GM19455 (cell line): ENCODE results near the gene KCTD6.

ENCODE experiments used
- ATAC-seq: cut with Tn5 transposase; IDR thresholded peaks from one replicate; pipeline ENCODE4 v1.9.1; 2021; ENCODE audit not compliant: unreplicated experiment

Gene KCTD6

GRCh38 chr3:58491506-58492402 is at the start of gene KCTD6:
TSS of gene KCTD6 (plus strand) at chr3:58492096. CDS start at chr3:58498756, 6,660 bp downstream.
- peak; percentile 92 for ATAC-seq

- ATAC-seq, result no peak
Observed at GRCh38 chr3:58452176-58452575, 39.7 kb upstream of the KCTD6 start.

- no peak for ATAC-seq
Observed at GRCh38 chr3:58459160-58459559, 32.7 kb upstream of the KCTD6 start.

GRCh38 chr3:58462829-58463180 is 29.1 kb upstream of the KCTD6 start:
- ATAC-seq, result no peak

- peak; percentile 71 for ATAC-seq
Observed at GRCh38 chr3:58463181-58463941, 28.5 kb upstream of the KCTD6 start.

GRCh38 chr3:58463942-58464271 is 28.0 kb upstream of the KCTD6 start:
- ATAC-seq, result no peak

GRCh38 chr3:58464866-58465265 is 27.0 kb upstream of the KCTD6 start:
- ATAC-seq, result no peak

GRCh38 chr3:58466899-58467563 is 24.9 kb upstream of the KCTD6 start:
- no peak for ATAC-seq

- ATAC-seq, result no peak
Observed at GRCh38 chr3:58469096-58469495, 22.8 kb upstream of the KCTD6 start.

GRCh38 chr3:58470363-58471024 is 21.4 kb upstream of the KCTD6 start:
- ATAC-seq, result no peak

GRCh38 chr3:58471025-58471887 is 20.6 kb upstream of the KCTD6 start:
- ATAC-seq, result no peak

- no peak for ATAC-seq
Observed at GRCh38 chr3:58473275-58473674, 18.6 kb upstream of the KCTD6 start.

GRCh38 chr3:58474348-58474911 is 17.5 kb upstream of the KCTD6 start:
- ATAC-seq, result no peak

- ATAC-seq, result no peak
Observed at GRCh38 chr3:58474967-58475578, 16.8 kb upstream of the KCTD6 start.

GRCh38 chr3:58478781-58479180 is 13.1 kb upstream of the KCTD6 start:
- no peak for ATAC-seq

- no peak for ATAC-seq
Observed at GRCh38 chr3:58480309-58480708, 11.6 kb upstream of the KCTD6 start.

GRCh38 chr3:58482917-58483636 is 8.8 kb upstream of the KCTD6 start:
- ATAC-seq, result no peak

GRCh38 chr3:58484045-58484721 is 7.7 kb upstream of the KCTD6 start:
- no peak for ATAC-seq
